Testis (tissue), 3 donors: ENCODE measurements around the gene NUTM2F. TPM values are rescaled to one million over a fixed set of nuclear protein-coding genes. Genes with fewer than 3 reads are reported as not detected.

Experiments
- DNase-seq: peaks from one replicate; pipeline ENCODE4 v3.0.0-alpha.2; 2019
- H3K27ac ChIP-seq, 2 donors: fragments of 200-600 bp; sonication (generic); one replicate each; pipeline ENCODE4 v1.5.1; 2019
- H3K27me3 ChIP-seq: fragments of 200-600 bp; sonication (generic); one replicate; pipeline ENCODE4 v1.5.1; 2019
- H3K36me3 ChIP-seq: fragments of 200-600 bp; sonication (generic); one replicate; pipeline ENCODE4 v1.5.1; 2017; ENCODE audit warnings: low read depth; ENCODE audit errors: missing control alignments
- H3K4me1 ChIP-seq: fragments of 200-600 bp; sonication (generic); one replicate; pipeline ENCODE4 v1.5.1; 2019
- H3K4me3 ChIP-seq, 2 donors: fragments of 200-600 bp; sonication (generic); one replicate each; pipeline ENCODE4 v1.5.1; 2017 to 2019
- H3K9me3 ChIP-seq: fragments of 200-600 bp; sonication (generic); one replicate; pipeline ENCODE4 v1.5.1; 2017
- CTCF ChIP-seq, 3 experiments: fragments of 450-650 bp in 2 of 3; fragments of 200-600 bp in 1 of 3; sonication (generic) in 1 of 3; IDR thresholded peaks; one replicate each; pipeline ENCODE4 v1.5.1; 2016 to 2019; ENCODE audit warnings: antibody characterized with exemption in 3 of 3, mild to moderate bottlenecking in 2 of 3, moderate library complexity in 1 of 3
- POLR2A ChIP-seq: fragments of 450-650 bp; IDR thresholded peaks from one replicate; pipeline ENCODE4 v1.6.1; 2017; ENCODE audit warnings: antibody characterized with exemption, mild to moderate bottlenecking, moderate library complexity
- WGBS, 2 donors: methylation state at CpG; one replicate each; pipeline ENCODE4 v1.1.5; 2018; 5-methylcytosine and 5-hydroxymethylcytosine counted together
- intact Hi-C: fragments of 100-400 bp; cut with DNase I; formaldehyde crosslinking; loops from one replicate; pipeline ENCODE4 v1.15.1; 2023; ENCODE audit warnings: low total_unique reads
- polyA plus RNA-seq: library from polyadenylated mRNA; stranded (reverse); fragments of 350-450 nt; fragmentation: Illumina TruSeq; extraction: RNeasy Lipid Tissue Mini Kit (QIAGEN cat#74804); gene quantifications from one replicate; pipeline ENCODE4 v1.2.3, GENCODE V29; 2014; ENCODE audit warnings: low read depth, low replicate concordance; ENCODE audit not compliant: insufficient read depth
- total RNA-seq, 2 donors: library from RNA; depleted of rRNA; stranded (reverse); fragments of >200 nt; gene quantifications; one replicate each; pipeline ENCODE4 v1.2.3, GENCODE V29; 2016

The NUTM2F gene
- total and polyA plus RNA-seq, 3 donors from 2014 or later = 1.1 to 3.9 (median 2.1) TPM

GRCh38 chr9:94298949-94299599, 29.4 kb downstream of the NUTM2F start:
- TF ChIP-seq CTCF (IDR thresholded peaks at IDR 0.05) = no peak
- no peak for TF ChIP-seq POLR2A
- Histone ChIP-seq H3K27me3 (no peaks in the 10 kb centered on the region), H3K36me3 (no peaks in the 10 kb centered on the region), H3K27ac (no peak overlapping the region), H3K4me3 (no peak overlapping the region), H3K4me1 (no peaks in the 10 kb centered on the region), H3K9me3 (no peaks in the 10 kb centered on the region)
- intact Hi-C loops = no loop called here
- WGBS, 2 donors = 83 to 84% methylated on average over 9 of the region's 9 CpGs
- DNase-seq = no peak

GRCh38 chr9:94289691-94290090, 38.8 kb downstream of the NUTM2F start:
- Histone ChIP-seq H3K27ac (no peak overlapping the region), H3K36me3 (no peaks in the 10 kb centered on the region), H3K4me1 (no peaks in the 10 kb centered on the region), H3K27me3 (no peaks in the 10 kb centered on the region), H3K9me3 (no peaks in the 10 kb centered on the region), H3K4me3 (no peak overlapping the region)
- 94 to 95% methylated on average over 2 of the region's 2 CpGs for WGBS, 2 donors
- TF ChIP-seq CTCF (IDR thresholded peaks at IDR 0.05) (no peak), POLR2A (no peak)
- intact Hi-C loops = no loop called here
- DNase-seq = no peak

GRCh38 chr9:94287877-94288513, 40.4 kb downstream of the NUTM2F start:
- Histone ChIP-seq H3K4me3 (no peak overlapping the region), H3K27ac (no peak overlapping the region), H3K27me3 (no peaks in the 10 kb centered on the region), H3K4me1 (no peaks in the 10 kb centered on the region), H3K36me3 (no peaks in the 10 kb centered on the region), H3K9me3 (no peaks in the 10 kb centered on the region)
- DNase-seq = no peak
- no peak for TF ChIP-seq CTCF (IDR thresholded peaks at IDR 0.05)
- no peak for TF ChIP-seq POLR2A
- WGBS, 2 donors = 87 to 92% methylated on average over 7 of the region's 7 CpGs
- intact Hi-C loops = no loop called here

- 94 to 95% methylated on average over 3 of the region's 3 CpGs for WGBS, 2 donors
- no peaks in the 10 kb centered on the region for H3K27me3 ChIP-seq
- H3K4me3 ChIP-seq = no peak overlapping the region
- TF ChIP-seq POLR2A (no peak), CTCF (IDR thresholded peaks at IDR 0.05) (no peak)
- intact Hi-C loops = no loop called here
- no peaks in the 10 kb centered on the region for H3K36me3 ChIP-seq
- no peaks in the 10 kb centered on the region for H3K9me3 ChIP-seq
- DNase-seq = no peak
- no peak overlapping the region for H3K27ac ChIP-seq
- H3K4me1 ChIP-seq = no peaks in the 10 kb centered on the region
Observed at GRCh38 chr9:94286116-94286515, 42.3 kb downstream of the NUTM2F start.

GRCh38 chr9:94281101-94281500, 47.3 kb downstream of the NUTM2F start:
- DNase-seq = no peak
- intact Hi-C loops = no loop called here
- no peak overlapping the region for H3K4me3 ChIP-seq

More at GRCh38 chr9:94281101-94281500, 47.3 kb downstream of the NUTM2F start:
- no peaks in the 10 kb centered on the region for H3K36me3 ChIP-seq
- no peaks in the 10 kb centered on the region for H3K9me3 ChIP-seq
- H3K27ac ChIP-seq = no peak overlapping the region
- no peaks in the 10 kb centered on the region for H3K4me1 ChIP-seq
- no peak for TF ChIP-seq CTCF (IDR thresholded peaks at IDR 0.05)
- no peak for TF ChIP-seq POLR2A
- no peaks in the 10 kb centered on the region for H3K27me3 ChIP-seq
